Smooth muscle cell (in vitro differentiated cells): ENCODE measurements around the gene PLCB1. TPM values are rescaled to one million over a fixed set of nuclear protein-coding genes. Genes with fewer than 3 reads are reported as not detected.
A peak's percentile ranks its signal among the peaks of the same experiment; 100 is the strongest.

Experiments
- DNase-seq: peaks from one replicate; lab custom pipeline; 2025; ENCODE audit not compliant: unreplicated experiment; lab: John Stamatoyannopoulos, UW
- H2AFZ ChIP-seq: fragments of 200-600 bp; sonication (generic); 2 replicates; pipeline ENCODE4 v1.6.0; 2016; ENCODE audit warnings: antibody characterized with exemption, low read depth, mild to moderate bottlenecking
- H3F3A ChIP-seq: fragments of 200-600 bp; sonication (generic); 2 replicates; pipeline ENCODE4 v1.6.0; 2017; ENCODE audit warnings: antibody characterized with exemption, low read depth
- H3K27ac ChIP-seq: fragments of 200-600 bp; sonication (generic); 2 replicates; pipeline ENCODE4 v1.5.1; 2016; ENCODE audit warnings: low read depth, mild to moderate bottlenecking
- H3K27me3 ChIP-seq: fragments of 200-600 bp; sonication (generic); 2 replicates; pipeline ENCODE4 v1.6.1; 2016; ENCODE audit warnings: low read depth, mild to moderate bottlenecking
- H3K36me3 ChIP-seq: fragments of 200-600 bp; sonication (generic); 2 replicates; pipeline ENCODE4 v1.5.1; 2016; ENCODE audit warnings: low read depth
- H3K4me1 ChIP-seq: fragments of 200-600 bp; sonication (generic); 2 replicates; pipeline ENCODE4 v1.5.1; 2016; ENCODE audit warnings: low read depth
- H3K4me2 ChIP-seq: fragments of 200-600 bp; sonication (generic); 2 replicates; pipeline ENCODE4 v1.6.0; 2016; ENCODE audit warnings: mild to moderate bottlenecking
- H3K4me3 ChIP-seq: fragments of 200-600 bp; sonication (generic); 2 replicates; pipeline ENCODE4 v1.5.1; 2016; ENCODE audit warnings: mild to moderate bottlenecking
- H3K79me2 ChIP-seq: fragments of 200-600 bp; sonication (generic); 2 replicates; pipeline ENCODE4 v1.6.0; 2016; ENCODE audit warnings: low read depth, mild to moderate bottlenecking
- H3K9ac ChIP-seq: fragments of 200-600 bp; sonication (generic); 2 replicates; pipeline ENCODE4 v1.6.0; 2016; ENCODE audit warnings: low read depth
- H3K9me3 ChIP-seq: fragments of 200-600 bp; sonication (generic); replicated peaks from 2 replicates; pipeline ENCODE4 v1.5.1; 2016; ENCODE audit warnings: low read depth
- H4K20me1 ChIP-seq: fragments of 200-600 bp; sonication (generic); 2 replicates; pipeline ENCODE4 v1.6.0; 2016; ENCODE audit warnings: low read depth
- WGBS: methylation state at CpG from one replicate; pipeline ENCODE4 v1.1.7; 2016; ENCODE audit warnings: low lambda C conversion rate; 5-methylcytosine and 5-hydroxymethylcytosine counted together
- polyA plus RNA-seq: library from polyadenylated mRNA; unstranded; fragments of >200 nt; fragmentation: Nextera tagmentation; extraction: Ambion mirVana; gene quantifications from 2 replicates; pipeline ENCODE4 v1.2.1, GENCODE V29; 2016
- total RNA-seq: library from RNA; depleted of rRNA; stranded (reverse); fragments of >200 nt; gene quantifications from 2 replicates; pipeline ENCODE4 v1.2.3, GENCODE V29; 2014
- TF ChIP-seq, protein P1 (sequence below): fragments of 200-600 bp; sonication (generic); IDR thresholded peaks from 2 replicates; pipeline ENCODE4 v1.5.1; 2017; ENCODE audit warnings: borderline replicate concordance, mild to moderate bottlenecking, antibody characterized with exemption; ENCODE audit not compliant: insufficient read depth, poor library complexity, severe bottlenecking

The PLCB1 gene
- total and polyA plus RNA-seq, 2 experiments from 2014 or later: 4.7 to 25.3 TPM

DNA sequence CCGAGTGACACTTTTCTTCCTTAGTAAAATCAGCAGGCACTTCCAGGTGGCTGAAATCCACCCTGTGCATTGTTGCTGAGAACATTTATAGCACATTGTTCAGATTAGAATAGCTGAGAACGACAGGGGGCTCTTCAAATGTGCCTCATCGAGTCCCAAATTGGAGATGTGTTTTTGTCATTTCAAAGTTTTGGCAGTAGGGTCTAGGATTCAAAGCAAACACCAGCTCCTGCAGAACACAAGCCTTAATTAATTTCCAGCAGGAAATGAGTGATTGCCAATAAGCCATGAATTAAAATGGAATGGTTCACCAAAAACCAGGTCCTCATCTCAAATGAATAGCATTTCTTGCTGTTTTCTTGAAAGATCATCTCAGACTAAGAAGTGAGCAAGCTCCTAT lies 171.6 kb downstream of the PLCB1 start:
- Histone ChIP-seq H3K27ac (no peak overlapping the region), H3K36me3 (no peaks in the 10 kb centered on the region), H3K9ac (no peak overlapping the region), H3K4me3 (no peak overlapping the region), H3K9me3 (no peaks in the 10 kb centered on the region), H3K79me2 (no peaks in the 10 kb centered on the region), H3K4me1 (peaks cover 7% of the 10 kb centered on the region), H3K4me2 (no peak overlapping the region), H3K27me3 (no peaks in the 10 kb centered on the region), H4K20me1 (no peaks in the 10 kb centered on the region), H2AFZ (no peak overlapping the region), H3F3A (no peaks in the 10 kb centered on the region)
- TF ChIP-seq, protein P1, sequence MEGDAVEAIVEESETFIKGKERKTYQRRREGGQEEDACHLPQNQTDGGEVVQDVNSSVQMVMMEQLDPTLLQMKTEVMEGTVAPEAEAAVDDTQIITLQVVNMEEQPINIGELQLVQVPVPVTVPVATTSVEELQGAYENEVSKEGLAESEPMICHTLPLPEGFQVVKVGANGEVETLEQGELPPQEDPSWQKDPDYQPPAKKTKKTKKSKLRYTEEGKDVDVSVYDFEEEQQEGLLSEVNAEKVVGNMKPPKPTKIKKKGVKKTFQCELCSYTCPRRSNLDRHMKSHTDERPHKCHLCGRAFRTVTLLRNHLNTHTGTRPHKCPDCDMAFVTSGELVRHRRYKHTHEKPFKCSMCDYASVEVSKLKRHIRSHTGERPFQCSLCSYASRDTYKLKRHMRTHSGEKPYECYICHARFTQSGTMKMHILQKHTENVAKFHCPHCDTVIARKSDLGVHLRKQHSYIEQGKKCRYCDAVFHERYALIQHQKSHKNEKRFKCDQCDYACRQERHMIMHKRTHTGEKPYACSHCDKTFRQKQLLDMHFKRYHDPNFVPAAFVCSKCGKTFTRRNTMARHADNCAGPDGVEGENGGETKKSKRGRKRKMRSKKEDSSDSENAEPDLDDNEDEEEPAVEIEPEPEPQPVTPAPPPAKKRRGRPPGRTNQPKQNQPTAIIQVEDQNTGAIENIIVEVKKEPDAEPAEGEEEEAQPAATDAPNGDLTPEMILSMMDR: no peak
- 75% methylated on average over 3 of the region's 3 CpGs for WGBS
- DNase-seq: no peak

DNA sequence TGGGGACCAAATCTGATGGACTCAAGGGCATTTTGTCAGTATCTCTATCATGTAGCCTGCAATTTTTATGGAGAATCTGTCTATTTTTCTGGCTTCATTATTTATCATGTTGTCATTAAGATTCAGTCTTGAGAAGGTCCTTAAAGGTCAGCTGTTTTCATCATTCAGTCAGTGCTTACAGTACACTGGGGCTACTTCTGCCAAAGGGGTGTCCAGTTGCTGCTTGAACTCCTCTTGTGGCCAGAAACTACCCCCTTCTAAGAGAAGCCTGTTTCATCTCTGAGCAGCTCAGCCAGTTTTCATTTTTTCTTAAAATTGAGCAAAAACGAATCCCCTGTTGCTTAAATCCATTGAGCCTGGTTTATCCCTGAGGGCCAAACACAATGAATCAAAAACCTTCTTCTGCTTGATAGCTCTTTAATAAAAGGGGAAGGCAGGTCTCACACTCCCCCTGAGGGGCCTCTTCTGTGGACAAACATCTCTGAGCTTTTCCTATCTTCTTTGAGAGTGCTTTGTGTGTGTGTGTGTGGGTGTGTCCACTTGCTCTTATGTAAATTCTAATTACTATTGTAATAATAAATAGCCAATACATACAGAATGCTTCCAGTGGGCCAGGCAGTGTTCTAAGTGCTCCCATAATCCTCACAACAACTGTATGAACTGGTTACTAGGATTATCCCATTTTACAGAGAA lies 172.2 kb downstream of the PLCB1 start:
- 75% methylated on average over 1 of the region's 1 CpG for WGBS
- Histone ChIP-seq H3K36me3 (no peaks in the 10 kb centered on the region), H3F3A (no peaks in the 10 kb centered on the region), H3K27ac (no peak overlapping the region), H4K20me1 (no peaks in the 10 kb centered on the region), H3K4me1 (peaks cover 14% of the 10 kb centered on the region), H3K27me3 (no peaks in the 10 kb centered on the region), H3K9ac (no peak overlapping the region), H2AFZ (no peak overlapping the region), H3K4me2 (no peak overlapping the region), H3K4me3 (no peak overlapping the region), H3K9me3 (no peaks in the 10 kb centered on the region), H3K79me2 (no peaks in the 10 kb centered on the region)
- no peak for DNase-seq
- TF ChIP-seq, protein P1: no peak

DNA sequence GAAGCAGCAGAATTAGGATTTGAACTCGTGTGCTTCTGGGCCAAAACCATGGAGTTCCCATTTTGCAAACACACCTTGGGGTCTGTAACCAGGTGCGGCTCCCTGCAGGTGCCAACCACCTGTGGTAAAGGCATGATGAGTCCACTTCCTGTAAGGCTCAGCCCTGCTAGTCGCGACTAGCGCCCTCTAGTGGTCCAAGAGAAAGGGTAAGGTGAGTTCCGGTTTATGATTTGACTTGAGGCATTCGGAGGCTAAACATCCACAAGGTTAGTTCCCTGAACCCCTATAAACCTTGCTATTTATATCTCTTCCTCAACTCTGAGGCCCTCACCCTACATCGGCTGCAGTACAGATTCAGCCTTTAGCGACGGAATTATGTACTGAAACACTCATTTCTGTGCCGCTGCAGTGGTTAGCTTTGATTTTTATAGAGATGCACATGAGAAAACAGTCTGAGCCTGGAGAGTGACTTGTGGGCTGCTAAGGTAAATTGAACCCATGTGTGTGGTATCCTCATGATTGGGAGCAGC lies 173.4 kb downstream of the PLCB1 start:
- DNase-seq: no peak
- WGBS: 30% methylated on average over 11 of the region's 11 CpGs
- peaks cover 24% of the 10 kb centered on the region for H3K4me1 ChIP-seq
- no peaks in the 10 kb centered on the region for H3F3A ChIP-seq
- no peaks in the 10 kb centered on the region for H3K36me3 ChIP-seq
- no peaks in the 10 kb centered on the region for H4K20me1 ChIP-seq
- TF ChIP-seq, protein P1: peak; percentile 65
- no peaks in the 10 kb centered on the region for H3K79me2 ChIP-seq
- H3K27ac ChIP-seq: no peak overlapping the region
- H2AFZ ChIP-seq: no peak overlapping the region
- no peak overlapping the region for H3K9ac ChIP-seq
- no peaks in the 10 kb centered on the region for H3K9me3 ChIP-seq
- H3K4me2 ChIP-seq: no peak overlapping the region
- no peaks in the 10 kb centered on the region for H3K27me3 ChIP-seq
- no peak overlapping the region for H3K4me3 ChIP-seq

DNA sequence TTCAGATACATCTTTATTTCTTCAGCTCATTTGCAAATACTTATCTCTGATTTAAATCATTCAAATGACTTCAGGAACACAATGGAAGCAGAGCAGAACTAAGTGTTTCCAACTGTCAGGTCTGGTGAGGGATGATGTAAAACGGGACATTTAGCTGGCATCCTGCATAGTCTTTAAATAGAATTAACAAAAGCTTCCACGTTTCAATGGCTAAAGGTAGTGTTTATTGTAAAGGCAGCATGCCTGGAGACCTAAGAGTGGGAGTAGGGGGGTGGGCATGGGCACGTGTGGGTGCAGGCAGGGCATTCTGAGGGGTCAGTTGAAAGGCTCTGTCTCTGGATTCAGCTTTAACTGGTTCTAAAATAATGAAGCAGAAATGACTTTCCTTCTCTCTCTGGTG lies 174.9 kb downstream of the PLCB1 start:
- 28% methylated on average over 3 of the region's 3 CpGs for WGBS
- H4K20me1 ChIP-seq: no peaks in the 10 kb centered on the region
- no peak overlapping the region for H3K4me3 ChIP-seq

More for the DNA sequence above, 174.9 kb downstream of the PLCB1 start:
- no peaks in the 10 kb centered on the region for H3F3A ChIP-seq
- no peak overlapping the region for H3K9ac ChIP-seq
- H3K9me3 ChIP-seq: no peaks in the 10 kb centered on the region
- H3K4me2 ChIP-seq: no peak overlapping the region
- no peaks in the 10 kb centered on the region for H3K27me3 ChIP-seq
- TF ChIP-seq, protein P1: no peak
- no peak overlapping the region for H3K27ac ChIP-seq
- no peak for DNase-seq
- no peaks in the 10 kb centered on the region for H3K79me2 ChIP-seq
- H3K4me1 ChIP-seq: peaks cover 24% of the 10 kb centered on the region
- no peaks in the 10 kb centered on the region for H3K36me3 ChIP-seq
- no peak overlapping the region for H2AFZ ChIP-seq
